GM18499 (cell line): Measurements from ENCODE around the gene WWC2.
"Not testable (repeated sequence)": the region's sequence is repeated elsewhere in the genome, so short reads cannot be mapped to it uniquely, and the experiment has no call there.

ENCODE experiments used
- ATAC-seq: cut with Tn5 transposase; IDR thresholded peaks from one replicate; pipeline ENCODE4 v1.9.1; 2021; ENCODE audit warnings: moderate number of reproducible peaks; ENCODE audit not compliant: insufficient read depth, unreplicated experiment

The WWC2 gene

DNA sequence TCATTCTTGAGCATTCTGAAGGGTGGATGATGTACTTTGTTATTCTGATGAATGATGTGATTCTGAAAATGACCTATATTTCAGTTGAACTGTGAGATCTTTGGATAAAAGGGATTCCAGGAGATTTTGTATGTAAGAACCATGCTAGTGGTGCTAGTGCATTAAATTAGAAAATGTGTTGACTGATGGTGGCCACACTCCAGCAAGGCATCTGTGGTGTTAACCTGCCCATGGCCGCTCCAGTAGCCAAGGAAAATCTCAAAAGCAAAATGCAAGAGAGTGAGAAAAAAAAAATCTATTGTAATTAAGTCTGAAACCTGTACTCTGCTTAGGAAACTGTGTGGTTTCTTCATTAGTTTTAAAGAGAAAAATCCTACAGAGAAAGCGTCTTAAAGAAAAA, 93.5 kb downstream of the WWC2 start:
- no peak for ATAC-seq

DNA sequence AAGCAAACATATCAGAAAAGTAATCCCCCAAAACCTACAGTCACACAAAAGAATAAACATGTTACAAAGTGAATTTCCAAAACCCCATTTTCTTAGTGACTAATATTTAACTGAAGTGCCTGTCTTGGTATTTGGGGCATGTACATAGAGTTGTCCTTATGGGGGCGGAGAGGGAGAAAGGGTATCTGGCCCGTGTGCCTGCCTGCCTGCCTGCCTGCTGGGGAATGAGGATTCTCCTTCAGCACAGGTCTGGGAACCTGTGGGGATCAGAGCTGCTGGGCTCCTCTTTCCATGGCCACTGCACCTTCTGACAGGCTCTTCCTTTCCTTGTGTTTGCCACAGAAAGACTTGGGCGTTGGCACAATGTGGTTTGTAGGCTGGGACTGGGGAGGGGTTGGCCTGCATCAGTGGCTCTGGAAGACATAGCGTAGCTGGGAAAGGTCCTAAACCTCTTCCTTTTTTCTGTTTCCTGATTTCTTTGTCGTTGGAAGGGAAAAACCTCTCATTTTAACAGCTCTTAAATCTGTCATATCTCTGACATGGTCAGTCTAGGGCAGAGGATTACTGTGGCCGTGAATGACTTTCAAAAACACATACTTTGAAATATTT, 94.8 kb downstream of the WWC2 start:
- not testable (repeated sequence) for ATAC-seq

DNA sequence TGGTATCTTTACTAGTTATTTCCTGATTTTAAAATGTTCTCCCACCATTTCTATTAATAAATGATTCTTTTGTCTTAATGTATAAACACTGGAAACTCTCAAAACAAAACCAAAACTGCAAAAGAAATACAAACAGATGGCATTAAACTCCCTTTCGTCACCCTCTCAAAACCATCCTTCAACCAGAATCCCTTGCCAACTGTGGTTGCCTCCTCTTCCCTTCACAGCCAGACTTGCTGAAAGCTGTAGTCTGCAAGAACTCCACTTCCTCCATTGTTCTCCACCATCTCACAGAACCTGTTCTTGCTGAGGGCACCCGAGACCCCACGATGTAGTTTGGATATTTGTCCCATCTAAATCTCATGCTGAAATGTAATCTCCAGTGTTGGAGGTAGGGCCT, 96.5 kb downstream of the WWC2 start:
- no peak for ATAC-seq

DNA sequence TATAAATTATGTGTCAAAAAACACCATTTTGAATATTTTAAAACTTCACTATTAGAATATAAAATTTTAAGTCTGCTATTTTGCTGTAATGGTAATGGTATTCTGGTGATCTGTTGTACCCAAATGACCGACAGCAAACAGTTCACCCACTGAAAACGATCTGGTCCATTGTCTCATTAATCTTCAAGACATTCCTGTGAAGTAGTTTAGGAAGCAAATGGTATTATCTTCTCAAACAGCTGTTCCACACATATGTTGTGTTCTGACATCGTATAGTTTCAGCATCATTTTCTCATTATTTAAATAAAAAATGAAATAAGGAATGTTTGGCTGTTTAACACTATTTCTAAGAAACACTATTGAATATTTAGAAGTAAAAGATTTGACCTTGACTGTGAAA, 98.1 kb downstream of the WWC2 start:
- ATAC-seq: no peak

DNA sequence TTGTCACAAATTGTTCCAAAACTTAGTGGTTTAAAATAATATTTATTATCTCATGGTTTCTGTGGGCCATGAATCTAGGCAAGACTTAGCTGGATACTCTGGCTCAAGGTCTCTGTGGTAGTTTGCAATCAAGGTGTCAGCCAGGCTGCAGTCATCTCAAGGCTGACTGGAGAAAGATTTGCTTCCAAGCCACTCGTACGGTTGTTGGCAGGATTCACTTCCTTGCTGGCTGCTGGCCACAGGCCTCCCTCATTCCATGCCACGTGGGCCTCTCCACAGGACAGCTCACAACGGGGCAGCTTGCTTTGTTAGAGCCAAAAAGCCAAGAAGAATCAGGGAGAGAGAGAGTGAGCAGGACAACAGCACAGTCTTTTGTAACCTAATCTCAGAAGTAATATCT, 101.4 kb downstream of the WWC2 start:
- no peak for ATAC-seq

DNA sequence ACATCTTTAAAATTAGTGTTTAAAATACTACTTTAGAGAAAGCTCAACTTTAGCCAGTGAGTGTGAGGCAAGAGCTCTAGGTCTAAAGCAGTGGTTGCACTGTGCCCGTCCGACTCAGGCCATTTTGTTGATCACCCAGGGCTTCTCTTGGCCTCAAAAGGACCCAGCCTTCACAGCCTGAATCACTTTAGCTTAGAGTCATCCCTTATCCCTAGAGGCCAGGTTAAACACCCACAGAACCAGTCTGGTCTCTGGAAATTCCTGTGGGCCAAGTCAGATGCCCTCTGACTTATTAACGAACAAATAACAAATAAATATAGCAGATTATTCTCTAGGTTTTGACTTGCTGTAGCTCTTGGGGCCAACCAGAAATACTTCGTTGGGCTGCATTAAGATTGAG, 102.3 kb downstream of the WWC2 start:
- ATAC-seq: no peak

DNA sequence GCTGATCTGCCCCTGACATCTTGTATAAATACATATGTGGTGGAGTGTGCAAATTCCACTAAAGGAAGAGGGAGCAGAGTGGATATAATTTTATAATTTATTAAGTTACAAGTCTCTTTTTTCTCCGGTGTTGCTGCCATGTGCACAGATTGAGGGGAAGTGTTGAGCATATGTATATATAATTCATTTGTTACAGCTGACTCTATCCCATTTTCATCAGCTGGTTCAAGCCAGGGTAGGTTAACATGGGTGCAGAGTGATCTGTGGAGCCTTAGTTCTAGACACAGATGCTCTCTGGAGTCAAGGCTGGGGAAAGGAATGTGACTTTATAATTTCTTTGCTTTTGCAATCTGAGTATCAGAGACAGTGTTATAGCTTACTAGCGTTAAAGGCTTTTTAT, 103.5 kb downstream of the WWC2 start:
- ATAC-seq: no peak

DNA sequence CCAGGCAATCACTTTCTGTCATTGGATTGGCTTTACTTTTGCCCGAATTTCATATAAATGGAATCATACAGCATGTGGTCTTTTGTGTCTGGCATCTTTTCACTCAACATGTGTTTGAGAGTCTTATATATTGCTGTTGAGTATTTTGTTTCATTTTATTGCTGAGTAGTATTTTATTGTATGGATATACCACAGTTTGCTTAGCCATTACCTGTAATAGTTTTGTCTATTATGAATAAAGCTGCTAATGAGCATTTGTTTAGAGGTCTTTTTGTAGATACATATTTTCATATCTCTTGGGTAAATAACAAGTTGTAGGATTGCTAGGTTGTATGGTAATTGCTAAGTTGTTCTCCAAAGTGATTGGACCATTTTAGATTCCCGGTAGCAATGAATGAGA, 105.7 kb downstream of the WWC2 start:
- ATAC-seq: no peak

DNA sequence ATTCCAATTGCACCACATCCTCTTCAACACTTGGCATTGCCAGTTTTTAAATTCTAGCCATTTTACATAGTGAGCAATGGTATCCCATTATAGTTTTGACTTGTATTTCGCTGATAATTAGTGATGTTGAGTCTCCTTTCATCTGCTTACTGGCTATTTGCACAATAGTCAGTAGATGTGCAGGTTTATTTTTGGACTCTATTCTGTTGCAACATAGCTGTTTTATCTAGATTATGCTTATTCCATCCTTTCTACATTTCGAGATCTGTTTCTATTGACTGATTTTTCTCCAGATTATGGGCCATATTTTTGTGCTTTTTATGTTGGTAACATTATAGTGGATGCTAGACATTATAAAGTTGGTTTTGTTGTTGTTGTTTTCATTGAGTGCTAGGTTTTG, 106.1 kb downstream of the WWC2 start:
- no peak for ATAC-seq

DNA sequence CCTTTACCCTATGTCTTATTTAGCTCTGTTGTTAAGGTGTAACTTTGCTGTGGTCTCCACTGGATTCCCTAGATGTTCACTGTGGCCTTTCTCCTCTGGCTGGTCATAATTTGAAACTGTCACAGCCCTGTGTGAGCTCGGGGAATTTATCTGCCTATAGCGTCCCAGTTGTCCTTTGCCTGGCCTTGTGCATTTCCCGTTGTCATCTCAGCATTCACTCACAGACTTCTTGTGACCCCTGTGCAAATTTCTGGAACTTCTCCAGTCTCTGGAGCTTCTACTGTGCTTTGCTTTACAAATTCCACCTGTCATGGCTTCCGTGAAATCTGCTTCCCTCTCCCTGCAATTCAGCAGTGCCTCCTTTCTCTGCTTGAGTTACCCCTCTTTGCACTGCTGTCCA, 106.7 kb downstream of the WWC2 start:
- no peak for ATAC-seq

DNA sequence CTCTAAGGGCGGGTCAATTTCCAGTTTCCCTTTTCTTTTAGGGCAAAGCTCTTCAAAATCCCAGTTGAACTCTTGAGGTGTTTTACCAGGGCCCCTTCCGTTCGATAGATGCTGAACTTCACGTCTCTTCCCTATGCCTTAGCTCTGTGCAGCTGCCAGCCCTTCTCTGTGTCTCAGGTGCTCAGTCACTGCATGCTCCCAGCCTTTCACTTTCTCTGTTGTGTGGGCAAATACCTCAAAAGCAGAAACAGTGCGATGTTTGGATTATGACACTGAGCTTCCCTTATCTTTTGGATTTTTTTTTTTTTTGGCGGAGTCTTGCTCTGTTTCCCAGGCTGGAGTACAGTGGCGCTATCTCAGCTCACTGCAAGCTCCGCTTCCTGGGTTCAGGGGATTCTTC, 112.5 kb downstream of the WWC2 start:
- ATAC-seq: no peak

DNA sequence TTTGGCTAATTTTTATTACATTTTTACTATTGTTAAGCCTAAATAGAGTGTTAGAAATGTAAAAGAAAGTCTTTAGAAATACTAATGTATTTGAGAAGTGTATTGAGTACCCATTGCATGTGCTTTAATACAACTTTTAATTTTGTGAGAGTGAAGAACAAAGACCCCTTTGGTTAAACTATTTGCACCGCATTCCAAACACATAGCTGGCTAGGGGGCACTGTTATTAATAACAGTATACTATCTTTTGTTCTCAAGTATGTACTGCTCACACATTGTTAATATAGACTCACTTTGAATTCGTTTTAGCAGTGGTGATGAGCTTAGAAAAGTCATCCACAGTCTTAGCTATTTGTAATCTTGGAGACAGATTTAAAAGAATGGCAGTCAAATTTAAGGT, 114.9 kb downstream of the WWC2 start:
- ATAC-seq: no peak

DNA sequence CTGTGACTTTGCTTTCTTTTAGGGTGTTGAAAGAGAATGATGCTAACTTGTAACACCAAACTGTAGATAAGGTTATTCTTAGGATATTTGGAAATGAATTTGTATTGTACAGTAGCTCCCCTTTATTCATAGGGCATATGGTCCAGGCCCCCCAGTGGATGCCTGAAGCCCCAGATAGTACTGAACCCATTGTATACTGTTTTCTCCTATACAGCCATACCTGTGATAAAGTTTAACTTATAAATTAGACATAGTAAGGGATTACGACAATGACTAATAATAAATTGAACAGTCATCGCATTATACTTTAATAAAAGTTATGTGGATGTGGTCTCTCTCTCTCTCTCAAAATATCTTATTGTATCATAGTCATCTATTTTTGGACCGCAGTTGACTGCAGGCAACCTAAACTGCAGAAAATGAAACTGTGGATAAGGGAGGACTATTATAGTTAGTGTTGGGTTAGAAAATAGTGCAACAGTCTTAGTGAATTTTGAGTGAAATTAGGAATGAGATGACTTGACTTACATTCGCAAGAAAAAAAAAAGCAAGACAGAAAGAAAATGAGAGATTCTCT, 115.9 kb downstream of the WWC2 start:
- no peak for ATAC-seq

DNA sequence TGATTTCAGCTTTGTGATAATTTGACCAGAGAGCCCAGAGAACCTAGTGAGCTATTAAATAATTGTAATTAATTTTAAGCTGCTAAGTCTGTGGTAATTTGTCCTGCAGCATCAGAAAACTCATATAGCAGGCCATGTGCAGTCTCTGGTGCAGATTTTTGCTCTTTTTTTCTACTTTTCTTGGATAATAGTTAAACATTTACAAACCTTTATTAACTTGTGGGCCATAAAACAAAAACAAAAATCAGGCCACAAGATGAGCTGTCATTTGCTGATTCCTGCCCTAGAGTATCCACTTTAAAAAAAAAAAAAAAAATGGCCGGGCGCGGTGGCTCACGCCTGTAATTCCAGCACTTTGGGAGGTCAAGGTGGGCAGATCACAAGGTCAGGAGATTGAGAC, 121.2 kb downstream of the WWC2 start:
- ATAC-seq: no peak

DNA sequence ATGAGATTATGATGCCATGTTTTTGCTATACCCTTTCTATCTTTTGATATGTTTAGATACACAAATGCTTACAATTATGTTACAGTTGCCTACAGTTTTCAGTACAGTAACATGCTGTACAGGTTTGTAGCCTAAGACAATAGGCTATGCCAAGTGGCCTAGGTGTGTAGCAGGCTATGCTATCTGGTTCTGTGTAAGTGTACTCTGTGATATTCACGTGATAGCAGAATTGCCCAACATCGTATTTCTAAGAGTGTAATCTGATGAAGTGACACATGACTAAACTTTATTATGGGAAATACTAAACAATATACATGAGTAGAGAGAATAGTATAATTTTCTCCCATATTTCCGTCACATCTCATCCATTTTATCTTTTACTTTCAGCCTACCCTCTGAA, 124.0 kb downstream of the WWC2 start:
- ATAC-seq: no peak

DNA sequence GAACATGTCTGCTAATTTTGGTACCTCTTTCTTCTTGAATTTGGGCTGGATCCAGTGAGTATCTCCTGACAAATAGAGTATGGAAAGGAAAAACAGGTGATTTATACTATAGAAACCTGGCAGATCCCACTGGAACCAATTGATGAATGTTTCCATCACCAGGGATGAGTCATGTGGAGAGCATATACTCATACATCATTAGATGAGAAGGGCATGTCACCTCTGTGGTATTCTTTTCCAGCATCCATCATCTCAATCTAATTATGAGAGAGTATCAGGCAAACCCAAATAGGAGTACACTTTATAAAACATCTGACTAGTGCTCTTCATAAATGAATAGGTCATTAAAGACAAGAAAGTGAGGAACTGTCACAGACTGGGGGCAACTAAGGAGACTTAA, 130.3 kb downstream of the WWC2 start:
- ATAC-seq: no peak

DNA sequence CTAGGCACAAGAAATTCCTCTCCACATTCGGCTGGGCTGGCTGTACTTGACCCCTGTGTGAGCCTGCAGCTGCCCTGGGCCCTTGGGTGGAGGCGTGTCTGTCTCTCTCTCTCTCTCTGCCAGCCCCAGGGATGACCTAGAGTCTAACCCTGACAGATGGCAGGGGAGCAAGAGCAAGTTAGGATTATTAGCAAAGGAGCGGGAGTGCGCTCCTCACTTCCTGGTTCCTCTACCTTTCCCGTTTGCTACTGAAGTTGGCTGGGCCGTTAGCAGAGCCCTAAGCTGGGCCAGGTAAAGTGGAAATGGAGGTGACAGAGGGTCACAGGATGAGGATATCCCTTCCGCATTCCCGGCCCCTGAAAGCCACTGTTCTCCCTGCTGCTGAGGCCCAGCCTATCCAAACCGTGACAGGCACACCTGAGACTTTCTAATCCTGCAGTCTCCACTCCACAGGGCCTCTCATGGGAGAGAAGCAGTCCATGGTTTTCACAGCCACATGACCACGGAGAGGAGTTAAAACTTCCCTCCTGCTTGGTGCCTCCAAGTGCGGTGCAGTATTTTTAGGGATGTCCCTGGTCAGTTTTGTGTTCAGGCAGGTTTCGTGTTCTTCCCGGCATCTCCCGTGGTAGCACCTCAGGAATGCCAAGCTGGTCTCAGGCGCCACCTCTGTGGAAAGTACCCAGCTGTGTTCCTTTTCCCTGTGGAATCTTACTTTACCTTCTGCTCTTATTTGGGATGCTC, 141.7 kb downstream of the WWC2 start:
- ATAC-seq: no peak

DNA sequence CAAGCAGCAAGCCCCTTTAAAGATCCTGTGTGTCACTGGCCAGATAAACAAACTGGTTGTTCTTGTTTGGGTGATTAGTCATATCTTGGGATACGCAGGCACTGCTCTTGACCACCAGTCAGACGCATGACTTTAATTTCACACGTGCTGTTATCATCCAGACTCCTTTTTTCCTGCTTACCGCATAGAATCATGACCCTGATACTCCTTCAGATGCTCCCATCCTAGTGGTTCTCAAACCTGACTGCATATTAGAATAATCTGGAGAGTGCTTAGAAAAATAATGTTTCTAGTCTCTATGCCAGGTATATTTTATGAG, 142.2 kb downstream of the WWC2 start:
- no peak for ATAC-seq

DNA sequence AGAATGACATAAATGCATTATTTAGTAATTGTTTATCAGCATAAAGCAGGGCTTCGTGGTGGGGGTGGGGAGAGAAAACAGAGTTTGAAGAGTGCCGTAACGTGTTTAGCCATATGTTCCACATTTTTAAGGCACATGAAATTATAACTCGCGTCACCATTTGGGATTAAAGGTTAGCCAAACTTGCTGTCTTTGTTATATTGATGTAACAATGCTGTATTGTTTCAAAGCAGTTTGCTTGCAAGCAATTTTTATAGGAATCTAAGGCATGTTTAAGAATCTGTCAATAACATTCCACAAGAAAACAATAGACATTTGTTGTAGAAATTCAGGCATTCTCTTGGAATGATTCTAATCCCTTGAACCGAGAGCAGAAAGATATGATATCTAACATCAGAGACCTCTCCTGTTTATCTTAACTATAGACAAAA, 142.7 kb downstream of the WWC2 start:
- no peak for ATAC-seq

DNA sequence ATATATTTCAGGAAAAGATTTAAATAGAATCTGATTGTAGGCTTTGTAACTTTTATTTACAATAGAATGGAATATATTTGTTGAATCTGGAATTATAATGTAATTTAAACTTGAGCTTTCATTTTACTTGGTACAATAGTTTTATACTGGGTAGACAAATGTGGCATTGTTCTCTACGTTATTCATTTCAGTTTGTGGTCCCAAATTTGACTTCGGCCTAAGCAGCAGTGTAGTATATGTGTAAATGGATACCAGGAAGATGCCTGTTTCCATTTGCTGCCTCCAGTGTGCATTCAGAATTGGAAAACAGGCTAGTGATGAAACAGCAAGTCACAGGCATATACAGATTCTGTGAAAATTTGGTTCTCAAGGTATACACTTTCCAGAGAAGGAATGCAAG, 143.2 kb downstream of the WWC2 start:
- no peak for ATAC-seq

DNA sequence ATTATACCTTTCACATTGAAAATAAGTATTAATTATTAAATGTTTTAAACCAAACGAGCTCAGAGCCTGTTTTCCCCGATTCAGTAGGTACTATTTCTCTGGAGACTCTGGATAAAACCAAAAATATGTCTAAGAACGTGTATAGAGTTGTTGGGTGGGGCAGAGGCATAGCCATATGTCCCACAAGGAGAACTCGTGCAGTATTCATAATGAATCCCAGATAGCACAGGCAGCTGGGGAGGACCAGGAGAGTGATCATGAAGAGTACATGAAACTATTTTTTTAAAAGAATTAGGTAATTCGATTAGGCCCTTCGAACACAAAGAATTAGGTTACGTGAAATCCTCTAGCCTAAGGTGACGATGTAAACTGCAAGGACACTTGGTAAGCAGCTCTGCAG, 145.0 kb downstream of the WWC2 start:
- no peak for ATAC-seq

DNA sequence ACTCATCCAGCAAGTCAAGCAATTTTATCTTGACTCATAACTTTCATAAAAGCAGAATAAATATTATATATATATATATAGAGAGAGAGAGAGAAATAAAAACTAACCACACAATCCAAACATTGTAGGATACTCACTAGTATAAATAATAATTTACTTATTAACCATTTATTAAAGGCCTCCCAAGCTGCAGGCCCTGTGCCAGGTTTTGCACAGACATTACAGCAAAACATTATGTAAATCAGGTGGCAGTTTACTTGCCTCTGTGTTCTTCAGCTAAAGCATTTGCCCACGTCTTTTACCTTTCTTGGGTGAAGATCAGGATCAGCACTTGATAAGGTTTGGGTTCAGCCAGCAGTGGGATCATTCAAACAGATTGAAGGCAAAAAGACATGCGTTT, 145.4 kb downstream of the WWC2 start:
- ATAC-seq: no peak
